ENCODE measurements around the gene MSI2.

DNA sequence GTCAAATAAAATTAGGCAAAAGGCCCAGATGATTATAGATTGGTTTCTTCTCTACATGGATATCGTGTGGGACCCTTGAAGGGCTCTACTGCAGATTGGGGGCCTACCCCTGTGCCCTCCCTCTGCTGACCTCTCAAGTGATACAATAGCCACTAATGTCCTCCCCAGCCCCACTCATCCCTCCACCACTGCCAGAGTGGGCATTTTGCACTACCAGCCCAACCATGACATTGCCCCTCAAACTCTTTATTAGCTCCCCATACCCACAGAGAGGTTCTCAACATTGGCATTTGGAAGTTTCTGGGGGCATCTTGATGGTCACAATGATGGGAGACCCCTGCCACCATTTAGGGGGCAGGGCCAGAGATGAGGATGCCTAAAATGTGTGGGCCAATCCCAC is 446.9 kb downstream of the MSI2 start:
- TF ChIP-seq, protein P1, sequence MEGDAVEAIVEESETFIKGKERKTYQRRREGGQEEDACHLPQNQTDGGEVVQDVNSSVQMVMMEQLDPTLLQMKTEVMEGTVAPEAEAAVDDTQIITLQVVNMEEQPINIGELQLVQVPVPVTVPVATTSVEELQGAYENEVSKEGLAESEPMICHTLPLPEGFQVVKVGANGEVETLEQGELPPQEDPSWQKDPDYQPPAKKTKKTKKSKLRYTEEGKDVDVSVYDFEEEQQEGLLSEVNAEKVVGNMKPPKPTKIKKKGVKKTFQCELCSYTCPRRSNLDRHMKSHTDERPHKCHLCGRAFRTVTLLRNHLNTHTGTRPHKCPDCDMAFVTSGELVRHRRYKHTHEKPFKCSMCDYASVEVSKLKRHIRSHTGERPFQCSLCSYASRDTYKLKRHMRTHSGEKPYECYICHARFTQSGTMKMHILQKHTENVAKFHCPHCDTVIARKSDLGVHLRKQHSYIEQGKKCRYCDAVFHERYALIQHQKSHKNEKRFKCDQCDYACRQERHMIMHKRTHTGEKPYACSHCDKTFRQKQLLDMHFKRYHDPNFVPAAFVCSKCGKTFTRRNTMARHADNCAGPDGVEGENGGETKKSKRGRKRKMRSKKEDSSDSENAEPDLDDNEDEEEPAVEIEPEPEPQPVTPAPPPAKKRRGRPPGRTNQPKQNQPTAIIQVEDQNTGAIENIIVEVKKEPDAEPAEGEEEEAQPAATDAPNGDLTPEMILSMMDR (IDR thresholded peaks at IDR 0.05): no peak
- TF ChIP-seq POLR2A (IDR thresholded peaks at IDR 0.05): no peak
